Measurements from ENCODE around the gene TROAP. TPM values are rescaled to one million over a fixed set of nuclear protein-coding genes. Genes with fewer than 3 reads are reported as not detected.
"Not testable (repeated sequence)": the region's sequence is repeated elsewhere in the genome, so short reads cannot be mapped to it uniquely, and the experiment has no call there.

TROAP gene
- total RNA-seq, 2 donors from 2014 or later = not detected

DNA sequence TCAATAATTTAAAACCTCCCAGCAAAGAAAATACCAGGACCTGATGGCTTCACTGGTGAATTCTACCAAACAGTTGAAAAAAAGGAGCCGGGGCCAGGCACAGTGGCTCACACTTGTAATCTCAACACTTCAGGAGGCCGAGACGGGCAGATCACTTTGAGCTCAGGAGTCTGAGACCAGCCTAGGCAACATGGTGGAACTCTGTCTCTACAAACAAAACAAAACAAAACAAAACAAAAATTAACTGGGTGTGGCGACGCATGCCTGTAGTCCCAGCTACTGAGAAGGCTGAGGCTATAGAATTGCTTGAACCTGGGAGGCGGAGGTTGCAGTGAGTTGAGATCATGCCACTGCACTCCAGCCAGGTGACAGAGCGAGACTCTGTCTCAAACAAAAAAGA lies 13.7 kb upstream of the TROAP start:
- intact Hi-C loops (cut with DNase I) = no loop called here
- ATAC-seq (no peak), DNase-seq (no peak)
- no peak overlapping the region for H3K4me3 ChIP-seq
- no peak overlapping the region for H3K27ac ChIP-seq
- no peaks in the 10 kb centered on the region for H3K27me3 ChIP-seq
- H3K9me3 ChIP-seq = no peaks in the 10 kb centered on the region
- 87 to 93% methylated on average over 7 of the region's 7 CpGs for WGBS, 2 donors
- TF ChIP-seq, protein P1, sequence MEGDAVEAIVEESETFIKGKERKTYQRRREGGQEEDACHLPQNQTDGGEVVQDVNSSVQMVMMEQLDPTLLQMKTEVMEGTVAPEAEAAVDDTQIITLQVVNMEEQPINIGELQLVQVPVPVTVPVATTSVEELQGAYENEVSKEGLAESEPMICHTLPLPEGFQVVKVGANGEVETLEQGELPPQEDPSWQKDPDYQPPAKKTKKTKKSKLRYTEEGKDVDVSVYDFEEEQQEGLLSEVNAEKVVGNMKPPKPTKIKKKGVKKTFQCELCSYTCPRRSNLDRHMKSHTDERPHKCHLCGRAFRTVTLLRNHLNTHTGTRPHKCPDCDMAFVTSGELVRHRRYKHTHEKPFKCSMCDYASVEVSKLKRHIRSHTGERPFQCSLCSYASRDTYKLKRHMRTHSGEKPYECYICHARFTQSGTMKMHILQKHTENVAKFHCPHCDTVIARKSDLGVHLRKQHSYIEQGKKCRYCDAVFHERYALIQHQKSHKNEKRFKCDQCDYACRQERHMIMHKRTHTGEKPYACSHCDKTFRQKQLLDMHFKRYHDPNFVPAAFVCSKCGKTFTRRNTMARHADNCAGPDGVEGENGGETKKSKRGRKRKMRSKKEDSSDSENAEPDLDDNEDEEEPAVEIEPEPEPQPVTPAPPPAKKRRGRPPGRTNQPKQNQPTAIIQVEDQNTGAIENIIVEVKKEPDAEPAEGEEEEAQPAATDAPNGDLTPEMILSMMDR (IDR thresholded peaks at IDR 0.05) = no peak
- H3K36me3 ChIP-seq (replicated peaks in 1 of 2; ENCODE audit: insufficient read depth in 1 of 2, low read depth in 2 of 2) = no peaks in the 10 kb centered on the region
- no peaks in the 10 kb centered on the region for H3K4me1 ChIP-seq

DNA sequence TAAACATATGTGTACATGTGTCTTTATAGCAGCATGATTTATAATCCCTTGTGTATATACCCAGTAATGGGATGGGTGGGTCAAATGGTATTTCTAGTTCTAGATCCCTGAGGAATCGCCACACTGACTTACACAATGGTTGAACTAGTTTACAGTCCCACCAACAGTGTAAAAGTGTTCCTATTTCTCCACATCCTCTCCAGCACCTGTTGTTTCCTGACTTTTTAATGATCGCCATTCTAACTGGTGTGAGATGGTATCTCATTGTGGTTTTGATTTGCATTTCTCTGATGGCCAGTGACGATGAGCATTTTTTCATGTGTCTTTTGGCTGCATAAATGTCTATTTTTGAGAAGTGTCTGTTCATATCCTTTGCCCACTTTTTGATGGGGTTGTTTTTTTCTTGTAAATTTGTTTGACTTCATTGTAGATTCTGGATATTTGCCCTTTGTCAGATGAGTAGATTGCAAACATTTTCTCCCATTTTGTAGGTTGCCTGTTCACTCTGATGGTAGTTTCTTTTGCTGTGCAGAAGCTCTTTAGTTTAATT lies 12.5 kb upstream of the TROAP start:
- H3K36me3 ChIP-seq (replicated peaks in 1 of 2; ENCODE audit: insufficient read depth in 1 of 2, low read depth in 2 of 2); H3K27me3 ChIP-seq; H3K4me3 ChIP-seq; H3K9me3 ChIP-seq; ATAC-seq; intact Hi-C loops (cut with DNase I); H3K27ac ChIP-seq; DNase-seq; H3K4me1 ChIP-seq: not testable (repeated sequence)
- 44 to 76% methylated on average over 3 of the region's 3 CpGs for WGBS, 2 donors

DNA sequence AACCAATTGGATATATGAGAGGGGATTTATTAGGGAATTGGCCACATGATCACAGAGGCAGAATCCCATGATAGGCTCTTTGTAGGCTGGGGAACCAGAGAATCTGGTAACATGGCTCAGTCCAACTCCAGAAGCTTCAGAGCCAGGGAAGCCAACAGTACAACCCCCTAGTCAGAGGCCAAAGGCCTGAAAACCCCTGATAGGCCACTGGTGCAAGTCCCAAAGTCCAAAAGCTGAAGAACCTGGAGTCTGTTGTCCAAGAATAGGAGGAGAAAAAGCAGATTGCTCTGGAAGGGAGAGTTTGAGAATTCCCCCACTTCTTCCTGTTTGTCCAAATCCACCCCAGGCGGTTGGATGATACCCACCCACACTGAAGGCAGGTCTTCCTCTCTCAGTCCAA lies 8.2 kb upstream of the TROAP start:
- Histone ChIP-seq H3K27me3 (no peaks in the 10 kb centered on the region), H3K4me3 (no peak overlapping the region), H3K36me3 (replicated peaks in 1 of 2; ENCODE audit: insufficient read depth in 1 of 2, low read depth in 2 of 2) (no peaks in the 10 kb centered on the region), H3K4me1 (no peaks in the 10 kb centered on the region), H3K9me3 (no peaks in the 10 kb centered on the region), H3K27ac (no peak overlapping the region)
- no peak for TF ChIP-seq POLR2A (IDR thresholded peaks at IDR 0.05)
- TF ChIP-seq, protein P1 (IDR thresholded peaks at IDR 0.05) = no peak
- ATAC-seq (no peak), DNase-seq (no peak)
- intact Hi-C loops (cut with DNase I) = no loop called here
- 93 to 100% methylated on average over 1 of the region's 1 CpG for WGBS, 2 donors

DNA sequence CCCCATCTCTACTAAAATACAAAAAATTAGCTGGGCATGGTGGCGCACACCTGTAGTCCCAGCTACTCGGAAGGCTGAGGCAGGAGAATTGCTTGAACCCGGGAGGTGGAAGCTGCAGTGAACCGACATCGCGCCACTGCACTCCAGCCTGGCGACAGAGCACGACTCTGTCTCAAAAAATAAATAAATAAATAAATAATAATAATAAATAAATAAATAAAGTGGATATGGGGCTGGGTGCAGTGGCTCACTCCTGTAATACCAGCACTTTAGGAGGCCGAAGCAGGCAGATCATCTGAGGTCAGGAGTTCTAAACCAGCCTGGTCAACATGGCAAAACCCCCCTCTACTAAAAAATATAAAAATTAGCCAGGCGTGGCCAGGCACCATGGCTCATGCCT lies 5.9 kb upstream of the TROAP start:
- H3K36me3 ChIP-seq (replicated peaks in 1 of 2; ENCODE audit: insufficient read depth in 1 of 2, low read depth in 2 of 2); H3K27me3 ChIP-seq; H3K9me3 ChIP-seq; DNase-seq; H3K4me1 ChIP-seq; H3K4me3 ChIP-seq; intact Hi-C loops (cut with DNase I); H3K27ac ChIP-seq; ATAC-seq: not testable (repeated sequence)
- 89 to 98% methylated on average over 10 of the region's 10 CpGs for WGBS, 2 donors

- intact Hi-C loops (cut with DNase I); DNase-seq: not testable (repeated sequence)
- 80 to 92% methylated on average over 9 of the region's 9 CpGs for WGBS, 2 donors
These were observed 2.5 kb upstream of the TROAP start for GRCh38 chr12:49320411-49321103.

DNA sequence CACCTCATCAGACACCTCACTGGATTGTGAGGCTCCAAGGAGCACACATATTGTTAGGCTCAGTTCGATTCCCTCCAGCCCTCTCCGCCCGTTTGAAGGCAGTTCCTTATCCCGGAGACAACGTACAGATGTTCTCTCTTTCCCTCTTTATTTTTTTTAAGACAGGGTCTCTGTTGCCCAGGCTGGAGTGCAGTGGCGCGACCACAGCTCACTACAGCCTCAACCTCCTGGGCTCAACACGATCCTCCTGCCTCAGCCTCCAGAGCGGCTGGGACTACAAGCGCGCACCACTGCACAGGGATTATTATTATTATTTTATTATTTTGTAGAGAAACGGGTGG lies 718 bp upstream of the TROAP start:
- no peak for DNase-seq
- intact Hi-C loops (cut with DNase I) = no loop called here
- Histone ChIP-seq H3K9me3 (no peaks in the 10 kb centered on the region), H3K36me3 (replicated peaks in 1 of 2; ENCODE audit: insufficient read depth in 1 of 2, low read depth in 2 of 2) (no peaks in the 10 kb centered on the region), H3K4me3 (peak overlapping the region; percentile 35 to 62), H3K27ac (peak overlapping the region in 2 of 4 donors; percentile 42 to 44), H3K27me3 (no peaks in the 10 kb centered on the region), H3K4me1 (peaks cover 13% of the 10 kb centered on the region)
- 35 to 38% methylated on average over 12 of the region's 12 CpGs for WGBS, 2 donors
- TF ChIP-seq, protein P1 (IDR thresholded peaks at IDR 0.05) = no peak
- no peak for TF ChIP-seq POLR2A (IDR thresholded peaks at IDR 0.05)
- no peak for ATAC-seq

More at GRCh38 chr12:49320411-49321103, 2.5 kb upstream of the TROAP start:
- not testable (repeated sequence) for H3K27ac ChIP-seq; H3K4me3 ChIP-seq; H3K27me3 ChIP-seq; H3K9me3 ChIP-seq; H3K36me3 ChIP-seq (replicated peaks in 1 of 2; ENCODE audit: insufficient read depth in 1 of 2, low read depth in 2 of 2); ATAC-seq
- peaks cover 13% of the 10 kb centered on the region for H3K4me1 ChIP-seq

Measured in body of pancreas (tissue), 4 donors.